Measurements from ENCODE around the gene CATSPER4. TPM values are rescaled to one million over a fixed set of nuclear protein-coding genes. Genes with fewer than 3 reads are reported as not detected.

CATSPER4 gene
- total and polyA plus RNA-seq, 7 experiments from 2014 or later = not detected

GRCh38 chr1:26197301-26197700 is 6.9 kb downstream of the CATSPER4 start:
- Histone ChIP-seq H3K36me3 (ENCODE audit: control insufficient read depth in 2 of 3, insufficient read depth in 3 of 3, low read length in 3 of 3) (no peaks in the 10 kb centered on the region), H3K27me3 (ENCODE audit: control insufficient read depth in 2 of 2, insufficient read depth in 2 of 2, low read length in 2 of 2) (no peaks in the 10 kb centered on the region), H3K4me3 (ENCODE audit: low read length) (no peak overlapping the region), H3K4me1 (ENCODE audit: control insufficient read depth in 2 of 2, insufficient read depth in 2 of 2, low read length in 2 of 2) (peaks cover 4 to 16% of the 10 kb centered on the region in 2 donors), H3K9me3 (ENCODE audit: control insufficient read depth in 2 of 3, low read length in 3 of 3) (no peaks in the 10 kb centered on the region), H3K27ac (ENCODE audit: low read depth, low read length) (no peak overlapping the region)
- intact Hi-C loops (cut with micrococcal nuclease) = no loop called here
- Mint-ChIP-seq H3K27me3 (peaks cover 0 to 7% (median 0%) of the 10 kb centered on the region in 5 donors), H3K36me3 (no peaks in the 10 kb centered on the region), H3K4me1 (peaks cover 14 to 45% (median 36%) of the 10 kb centered on the region in 7 donors), H3K4me3 (no peak overlapping the region), H3K27ac (peak overlapping the region in 1 of 9 donors; percentile 10), H3K9me3 (no peaks in the 10 kb centered on the region)
- DNase-seq (no peak), ATAC-seq (no peak)
- CTCF ChIA-PET = no interaction called here
- POLR2A ChIA-PET = no interaction called here

- ChIA-PET CTCF (no interaction called here), POLR2A (no interaction called here)
- Histone ChIP-seq H3K9me3 (ENCODE audit: control insufficient read depth in 2 of 3, low read length in 3 of 3) (no peaks in the 10 kb centered on the region), H3K4me1 (ENCODE audit: control insufficient read depth in 2 of 2, insufficient read depth in 2 of 2, low read length in 2 of 2) (peaks cover 8 to 21% of the 10 kb centered on the region in 2 donors), H3K36me3 (ENCODE audit: control insufficient read depth in 2 of 3, insufficient read depth in 3 of 3, low read length in 3 of 3) (no peaks in the 10 kb centered on the region), H3K27ac (ENCODE audit: low read depth, low read length) (no peak overlapping the region), H3K4me3 (ENCODE audit: low read length) (no peak overlapping the region), H3K27me3 (ENCODE audit: control insufficient read depth in 2 of 2, insufficient read depth in 2 of 2, low read length in 2 of 2) (no peaks in the 10 kb centered on the region)
- intact Hi-C loops (cut with micrococcal nuclease) = no loop called here
- Mint-ChIP-seq H3K36me3 (no peaks in the 10 kb centered on the region), H3K4me3 (no peak overlapping the region), H3K27me3 (peaks cover 0 to 7% (median 0%) of the 10 kb centered on the region in 5 donors), H3K9me3 (no peaks in the 10 kb centered on the region), H3K4me1 (peaks cover 19 to 47% (median 38%) of the 10 kb centered on the region in 7 donors), H3K27ac (peak overlapping the region in 3 of 9 donors; percentile 20 to 98 (median 42))
- ATAC-seq = no peak
- DNase-seq = no peak
These were observed 7.4 kb downstream of the CATSPER4 start for GRCh38 chr1:26197813-26198212.

- H3K4me1 Mint-ChIP-seq = peaks cover 21 to 50% (median 39%) of the 10 kb centered on the region in 7 donors
- H3K27me3 ChIP-seq (ENCODE audit: control insufficient read depth in 2 of 2, insufficient read depth in 2 of 2, low read length in 2 of 2) = no peaks in the 10 kb centered on the region
- H3K9me3 ChIP-seq (ENCODE audit: control insufficient read depth in 2 of 3, low read length in 3 of 3) = no peaks in the 10 kb centered on the region
- POLR2A ChIA-PET = no interaction called here
- ATAC-seq (no peak), DNase-seq (no peak)
- H3K4me1 ChIP-seq (ENCODE audit: control insufficient read depth in 2 of 2, insufficient read depth in 2 of 2, low read length in 2 of 2) = peaks cover 8 to 28% of the 10 kb centered on the region in 2 donors
- H3K4me3 ChIP-seq (ENCODE audit: low read length) = no peak overlapping the region
- peak overlapping the region; percentile 28 to 98 (median 91) for H3K27ac Mint-ChIP-seq
- intact Hi-C loops (cut with micrococcal nuclease) = no loop called here
- no peaks in the 10 kb centered on the region for H3K36me3 ChIP-seq (ENCODE audit: control insufficient read depth in 2 of 3, insufficient read depth in 3 of 3, low read length in 3 of 3)
- CTCF ChIA-PET = no interaction called here
- H3K27me3 Mint-ChIP-seq = peaks cover 0 to 5% (median 0%) of the 10 kb centered on the region in 5 donors
- H3K4me3 Mint-ChIP-seq = peak overlapping the region in 1 of 10 donors; percentile 90
- H3K27ac ChIP-seq (ENCODE audit: low read depth, low read length) = no peak overlapping the region
- H3K36me3 Mint-ChIP-seq = no peaks in the 10 kb centered on the region
- no peaks in the 10 kb centered on the region for H3K9me3 Mint-ChIP-seq
These were observed 10.0 kb downstream of the CATSPER4 start for GRCh38 chr1:26200413-26200812.

GRCh38 chr1:26203642-26204318 is 13.4 kb downstream of the CATSPER4 start:
- H3K36me3 ChIP-seq (ENCODE audit: control insufficient read depth in 2 of 3, insufficient read depth in 3 of 3, low read length in 3 of 3) = no peaks in the 10 kb centered on the region
- peak overlapping the region in 7 of 9 donors; percentile 75 to 98 (median 89) for H3K27ac Mint-ChIP-seq
- peaks cover 8 to 28% of the 10 kb centered on the region in 2 donors for H3K4me1 ChIP-seq (ENCODE audit: control insufficient read depth in 2 of 2, insufficient read depth in 2 of 2, low read length in 2 of 2)
- H3K9me3 ChIP-seq (ENCODE audit: control insufficient read depth in 2 of 3, low read length in 3 of 3) = no peaks in the 10 kb centered on the region
- H3K36me3 Mint-ChIP-seq = no peaks in the 10 kb centered on the region
- H3K9me3 Mint-ChIP-seq = no peaks in the 10 kb centered on the region
- no peak for ATAC-seq
- intact Hi-C loops (cut with micrococcal nuclease) = loop anchor here in 1 of 2 donors (2.0 kb wide), 1 partner anchor 31 kb away; the partner anchor contains the start of gene CEP85
- peak overlapping the region in 1 of 10 donors; percentile 90 for H3K4me3 Mint-ChIP-seq
- H3K27ac ChIP-seq (ENCODE audit: low read depth, low read length) = no peak overlapping the region
- peaks cover 21 to 54% (median 39%) of the 10 kb centered on the region in 7 donors for H3K4me1 Mint-ChIP-seq
- POLR2A ChIA-PET = no interaction called here
- H3K4me3 ChIP-seq (ENCODE audit: low read length) = no peak overlapping the region
- H3K27me3 Mint-ChIP-seq = peaks cover 0 to 2% (median 0%) of the 10 kb centered on the region in 5 donors
- no peaks in the 10 kb centered on the region for H3K27me3 ChIP-seq (ENCODE audit: control insufficient read depth in 2 of 2, insufficient read depth in 2 of 2, low read length in 2 of 2)
- no peak for DNase-seq
- CTCF ChIA-PET = interaction anchor here (0.6 kb wide), 1 partner anchor 62 kb away, joined by 3 read pairs; no protein-coding TSS in a partner anchor

GRCh38 chr1:26210147-26210870 is 19.9 kb downstream of the CATSPER4 start:
- H3K36me3 Mint-ChIP-seq = no peaks in the 10 kb centered on the region
- no peaks in the 10 kb centered on the region for H3K27me3 ChIP-seq (ENCODE audit: control insufficient read depth in 2 of 2, insufficient read depth in 2 of 2, low read length in 2 of 2)
- H3K27me3 Mint-ChIP-seq = peaks cover 0 to 21% (median 0%) of the 10 kb centered on the region in 5 donors
- DNase-seq = no peak
- intact Hi-C loops (cut with micrococcal nuclease) = no loop called here
- no peaks in the 10 kb centered on the region for H3K36me3 ChIP-seq (ENCODE audit: control insufficient read depth in 2 of 3, insufficient read depth in 3 of 3, low read length in 3 of 3)
- H3K27ac ChIP-seq (ENCODE audit: low read depth, low read length) = no peak overlapping the region
- H3K27ac Mint-ChIP-seq = no peak overlapping the region
- peaks cover 0 to 4% (median 0%) of the 10 kb centered on the region in 7 donors for H3K4me1 Mint-ChIP-seq
- ChIA-PET POLR2A (interaction anchor here (1.4 kb wide), 1 partner anchor 8 kb away, joined by 3 read pairs; no protein-coding TSS in a partner anchor), CTCF (interaction anchor here (0.7 to 0.8 kb wide), 3 partner anchors 23 to 329 kb away, joined by 3 to 8 read pairs (median 3); no protein-coding TSS in a partner anchor)
- no peak overlapping the region for H3K4me3 Mint-ChIP-seq
- no peaks in the 10 kb centered on the region for H3K4me1 ChIP-seq (ENCODE audit: control insufficient read depth in 2 of 2, insufficient read depth in 2 of 2, low read length in 2 of 2)
- H3K9me3 Mint-ChIP-seq = no peaks in the 10 kb centered on the region
- ATAC-seq = no peak
- no peak overlapping the region for H3K4me3 ChIP-seq (ENCODE audit: low read length)
- no peaks in the 10 kb centered on the region for H3K9me3 ChIP-seq (ENCODE audit: control insufficient read depth in 2 of 3, low read length in 3 of 3)

- DNase-seq (no peak), ATAC-seq (no peak)
- Histone ChIP-seq H3K27ac (ENCODE audit: low read depth, low read length) (no peak overlapping the region), H3K9me3 (ENCODE audit: control insufficient read depth in 2 of 3, low read length in 3 of 3) (no peaks in the 10 kb centered on the region), H3K4me1 (ENCODE audit: control insufficient read depth in 2 of 2, insufficient read depth in 2 of 2, low read length in 2 of 2) (no peaks in the 10 kb centered on the region), H3K36me3 (ENCODE audit: control insufficient read depth in 2 of 3, insufficient read depth in 3 of 3, low read length in 3 of 3) (no peaks in the 10 kb centered on the region), H3K4me3 (ENCODE audit: low read length) (no peak overlapping the region), H3K27me3 (ENCODE audit: control insufficient read depth in 2 of 2, insufficient read depth in 2 of 2, low read length in 2 of 2) (no peaks in the 10 kb centered on the region)
- ChIA-PET POLR2A (interaction anchor here (1.2 kb wide), 1 partner anchor 109 kb away, joined by 3 read pairs; no protein-coding TSS in a partner anchor), CTCF (no interaction called here)
- Mint-ChIP-seq H3K27ac (no peak overlapping the region), H3K4me1 (no peaks in the 10 kb centered on the region), H3K27me3 (peaks cover 0 to 25% (median 0%) of the 10 kb centered on the region in 5 donors), H3K4me3 (no peak overlapping the region), H3K36me3 (no peaks in the 10 kb centered on the region), H3K9me3 (no peaks in the 10 kb centered on the region)
- intact Hi-C loops (cut with micrococcal nuclease) = no loop called here
These were observed 22.3 kb downstream of the CATSPER4 start for GRCh38 chr1:26212726-26213125.

Data from naive thymus-derived CD4-positive, alpha-beta T cell (primary cell).